ENCODE measurements around the gene INKA1.
"Not testable (repeated sequence)": the region's sequence is repeated elsewhere in the genome, so short reads cannot be mapped to it uniquely, and the experiment has no call there.

INKA1 gene

DNA sequence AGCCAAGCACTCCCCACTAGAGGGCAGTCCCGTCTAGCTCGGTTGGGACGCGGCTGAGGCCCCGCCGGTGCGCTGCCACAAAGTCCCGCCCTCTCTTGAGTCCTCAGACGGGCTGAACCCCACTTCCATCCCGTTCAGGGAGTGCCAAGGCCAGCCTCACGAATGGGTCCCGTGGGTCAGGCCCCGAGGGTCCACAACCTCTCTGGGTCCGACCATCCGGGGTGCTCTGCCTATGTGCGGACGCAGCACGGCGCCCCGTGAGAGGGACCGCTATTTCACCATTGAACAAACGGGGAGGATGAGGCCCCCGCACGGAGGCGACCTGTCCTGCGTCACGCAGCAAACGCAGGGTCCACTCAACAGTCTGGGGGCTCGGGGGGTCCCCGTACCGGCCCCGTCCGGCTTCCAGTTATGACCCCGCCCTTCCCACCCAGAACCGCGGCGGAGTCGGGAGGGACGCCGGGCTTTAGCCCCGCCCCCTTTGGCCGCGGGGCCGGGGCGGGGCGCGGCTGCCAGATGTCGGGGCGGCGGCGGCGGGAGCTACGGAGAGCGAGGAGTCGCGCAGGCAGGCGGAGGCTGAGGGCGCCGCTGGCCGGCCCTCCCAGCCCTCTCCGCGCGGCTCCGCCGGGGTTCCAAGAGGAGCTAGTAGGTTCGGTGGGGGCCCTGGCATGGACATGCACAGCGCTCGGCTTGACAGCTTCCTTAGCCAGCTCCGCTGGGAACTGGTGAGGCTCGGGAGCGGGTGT lies at the start of gene INKA1:
TSS of gene INKA1 (plus strand) at position 543 of the 746 bp plus-strand sequence. CDS start at position 675, 132 bp downstream.
- DNase-seq (ENCODE audit: low read depth in 2 of 2): peak; percentile 75 to 77

DNA sequence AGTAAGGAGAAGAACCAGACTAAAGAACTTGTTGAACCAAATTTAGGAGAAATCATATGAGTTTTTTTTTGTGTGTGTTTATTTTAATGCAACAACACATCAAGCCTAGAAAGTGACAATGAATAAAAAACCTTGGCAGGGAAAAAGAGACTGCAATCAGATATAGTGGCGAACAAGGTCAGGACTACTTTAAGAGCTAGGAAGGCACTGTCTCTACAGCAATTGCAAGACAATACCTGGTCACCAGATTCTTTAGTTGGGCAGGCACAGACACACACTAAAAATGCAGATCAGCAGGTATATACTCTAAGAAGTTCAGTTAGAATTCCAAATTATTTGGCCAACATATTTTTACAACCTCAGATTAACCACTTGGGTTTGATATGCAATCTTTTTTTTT lies 48.5 kb upstream of the INKA1 start:
- no peak for DNase-seq (ENCODE audit: low read depth in 2 of 2)

DNA sequence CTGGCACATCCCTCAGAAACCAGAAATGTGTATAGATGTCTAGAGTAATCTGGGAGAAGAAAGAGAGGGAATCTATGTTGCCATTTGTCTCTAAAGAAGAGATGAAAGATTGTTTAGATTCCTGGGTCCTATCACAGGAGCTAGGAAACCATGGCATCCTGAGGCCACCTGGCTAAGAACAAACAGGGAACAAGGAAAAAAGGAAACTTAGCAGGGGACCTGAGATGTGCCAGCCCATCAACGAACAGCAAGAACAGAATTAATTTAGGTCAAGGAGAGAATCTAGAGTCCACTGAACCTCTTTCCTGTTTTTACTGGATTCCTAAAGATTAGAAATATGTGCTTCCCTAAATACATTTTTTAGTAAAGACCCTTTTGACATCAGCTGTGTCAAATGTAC lies 47.0 kb upstream of the INKA1 start:
- no peak for DNase-seq (ENCODE audit: low read depth in 2 of 2)

DNA sequence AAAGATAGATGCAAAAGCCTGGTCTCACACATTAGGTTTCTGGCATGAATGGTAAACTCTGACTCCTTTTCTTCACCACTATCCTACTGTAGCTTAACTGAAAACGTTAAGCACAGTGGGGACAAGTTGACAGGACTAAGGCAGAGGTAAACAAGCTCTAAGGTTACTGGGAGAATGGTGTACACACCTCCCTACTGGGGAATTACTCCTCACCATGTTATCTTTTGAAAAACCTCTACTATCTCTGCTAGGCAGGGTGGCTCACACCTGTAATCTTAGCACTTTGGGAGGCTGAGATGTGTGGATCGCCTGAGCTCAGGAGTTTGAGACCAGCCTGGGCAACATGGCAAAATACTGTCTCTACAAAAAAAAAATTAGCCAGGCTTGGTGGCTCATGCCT lies 45.9 kb upstream of the INKA1 start:
- no peak for DNase-seq (ENCODE audit: low read depth in 2 of 2)

DNA sequence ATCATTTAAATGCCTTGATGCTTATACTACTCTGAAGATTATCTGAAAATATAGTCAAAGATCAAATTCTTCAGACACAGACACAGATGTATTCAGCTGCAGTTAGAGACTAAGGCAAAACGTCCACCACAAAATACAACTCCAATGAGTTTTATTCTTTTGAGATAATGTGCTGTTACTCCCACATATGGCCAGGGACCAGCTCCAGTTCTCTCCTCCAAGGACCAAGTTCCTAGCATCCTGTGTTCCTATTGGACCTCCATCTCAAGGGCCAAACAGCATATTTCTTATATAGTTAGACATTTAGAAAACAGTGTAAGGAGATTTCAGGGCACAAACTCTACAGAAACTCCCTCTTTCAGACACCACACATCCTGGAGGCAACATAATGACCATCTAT lies 43.8 kb upstream of the INKA1 start:
- no peak for DNase-seq (ENCODE audit: low read depth in 2 of 2)

DNA sequence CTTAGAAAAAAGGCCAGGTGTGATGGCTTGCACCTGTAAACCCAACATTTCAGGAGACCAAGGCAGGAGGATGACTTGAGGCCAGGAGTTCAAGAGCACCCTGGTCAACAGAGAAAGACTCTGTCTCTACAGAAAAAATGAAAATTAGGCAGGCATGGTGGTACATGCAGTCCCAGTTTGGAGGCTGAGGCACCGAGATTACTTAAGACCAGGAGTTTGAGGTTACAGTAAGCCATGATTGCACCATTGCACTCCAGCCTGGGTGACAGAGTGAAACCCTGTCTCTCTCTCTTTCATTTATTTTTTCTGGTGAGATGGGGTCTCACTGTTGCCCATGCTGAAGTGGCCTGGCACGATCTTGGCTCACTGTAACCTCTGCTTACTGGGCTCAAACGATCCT lies 41.4 kb upstream of the INKA1 start:
- DNase-seq (ENCODE audit: low read depth in 2 of 2): no peak

DNA sequence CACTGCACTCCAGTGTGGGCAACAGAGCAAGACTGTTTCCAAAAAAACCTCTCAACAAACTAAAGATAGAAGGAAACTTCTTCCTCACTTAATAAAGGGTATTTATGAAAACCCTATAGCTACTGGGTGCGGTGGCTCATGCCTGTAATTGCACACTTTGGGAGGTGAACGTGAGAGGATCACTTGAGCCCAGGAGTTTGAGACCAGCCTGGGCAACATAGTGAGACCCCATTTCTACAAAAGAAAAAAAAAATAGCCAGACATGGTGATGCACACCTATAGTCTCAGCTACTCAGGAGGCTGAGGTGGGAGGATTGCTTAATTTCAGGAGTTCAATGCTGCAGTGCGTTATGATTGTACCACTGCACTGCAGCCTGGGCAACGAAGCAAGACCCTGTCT lies 39.1 kb upstream of the INKA1 start:
- DNase-seq (ENCODE audit: low read depth in 2 of 2): no peak

DNA sequence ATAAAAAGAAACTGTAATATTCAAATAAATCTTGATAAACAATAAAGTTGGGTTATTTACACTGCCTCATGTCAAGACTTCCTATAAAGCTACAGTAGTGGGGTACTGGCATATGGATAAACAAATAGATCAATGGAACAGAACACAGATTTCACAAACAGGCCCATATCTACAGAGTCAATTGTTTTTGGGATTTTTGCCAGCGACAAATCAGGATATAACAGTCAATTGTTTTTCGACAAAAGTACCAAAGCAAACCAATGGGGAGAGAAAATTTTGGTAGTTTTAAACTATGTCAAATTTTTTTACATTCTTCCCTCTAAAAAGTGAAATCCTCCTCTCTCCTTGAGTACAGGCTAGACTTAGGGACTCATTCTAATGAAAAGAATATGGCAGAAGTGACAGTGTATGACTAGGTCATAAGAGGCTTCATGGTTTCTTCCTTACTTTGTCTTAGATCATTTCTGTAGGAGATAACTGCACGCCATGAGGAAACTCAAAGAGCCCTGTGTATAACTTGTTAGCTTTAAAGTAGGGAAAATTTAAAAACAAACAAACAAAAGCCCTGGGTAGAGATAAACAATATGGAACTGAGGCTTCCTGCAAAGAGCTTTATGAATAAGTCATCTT lies 33.7 kb upstream of the INKA1 start:
- no peak for DNase-seq (ENCODE audit: low read depth in 2 of 2)

DNA sequence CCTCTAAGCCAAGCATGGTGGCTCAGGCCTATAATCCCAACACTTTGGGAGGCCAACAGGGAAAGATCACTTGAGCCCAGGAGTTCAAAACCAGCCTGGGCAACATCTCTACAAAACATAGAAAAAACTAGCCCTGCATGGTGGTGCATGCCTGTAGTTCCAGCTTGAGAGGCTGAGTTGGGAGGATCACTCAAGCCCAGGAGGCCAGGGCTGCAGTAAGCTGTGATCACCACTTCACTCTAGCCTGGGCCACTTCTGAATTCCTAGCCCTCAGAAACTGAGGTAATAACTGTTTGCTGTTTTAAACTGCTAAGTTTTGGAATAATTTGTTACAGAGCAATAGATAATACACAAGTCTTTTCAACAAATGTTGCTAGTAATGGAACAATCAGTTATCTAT lies 33.1 kb upstream of the INKA1 start:
- DNase-seq (ENCODE audit: low read depth in 2 of 2): no peak

DNA sequence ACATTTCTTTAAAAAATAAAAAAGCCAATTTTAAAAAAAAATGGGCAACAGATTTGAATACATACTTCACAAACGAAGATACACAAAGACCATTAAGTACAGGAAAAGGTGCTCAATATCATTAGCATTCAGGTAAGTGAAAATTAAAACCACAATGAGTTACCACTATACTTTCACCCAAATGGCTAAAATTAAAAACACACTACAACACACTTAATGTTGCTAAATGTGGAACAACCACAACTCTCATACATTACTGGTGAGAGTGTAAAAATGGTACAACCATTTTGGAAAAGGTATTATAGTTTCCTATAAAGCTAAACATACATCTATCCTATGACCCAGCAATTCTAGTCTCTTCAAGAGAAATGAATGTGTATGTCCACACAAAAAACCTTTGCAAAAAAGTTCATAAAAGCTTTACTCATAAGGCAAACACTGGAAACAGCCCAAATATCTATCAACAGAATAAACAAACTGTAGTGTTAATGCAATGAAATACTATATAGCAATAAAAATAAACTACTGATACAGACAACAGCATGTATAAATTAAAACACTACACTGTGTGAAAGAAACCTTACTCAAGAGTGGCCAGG lies 31.6 kb upstream of the INKA1 start:
- DNase-seq (ENCODE audit: low read depth in 2 of 2): no peak

DNA sequence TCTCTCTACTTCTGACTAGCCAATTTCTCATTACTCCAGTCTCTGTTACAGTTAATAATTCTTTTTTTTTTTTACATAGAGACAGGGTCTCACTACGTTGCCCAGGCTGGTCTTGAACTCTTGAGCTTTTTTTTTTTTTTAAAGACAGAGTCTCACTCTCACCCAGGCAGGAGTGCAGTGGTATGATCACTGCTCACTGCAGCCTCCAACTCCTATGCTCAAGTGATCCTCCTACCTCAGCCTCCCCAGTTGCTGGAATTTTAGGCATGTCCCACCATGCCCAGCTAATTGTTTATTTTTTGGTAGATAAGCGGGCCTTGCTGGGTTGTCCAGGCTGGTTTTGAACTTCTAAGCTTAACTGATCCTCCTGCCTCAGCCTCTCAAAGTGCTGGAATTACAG lies 30.4 kb upstream of the INKA1 start:
- no peak for DNase-seq (ENCODE audit: low read depth in 2 of 2)

DNA sequence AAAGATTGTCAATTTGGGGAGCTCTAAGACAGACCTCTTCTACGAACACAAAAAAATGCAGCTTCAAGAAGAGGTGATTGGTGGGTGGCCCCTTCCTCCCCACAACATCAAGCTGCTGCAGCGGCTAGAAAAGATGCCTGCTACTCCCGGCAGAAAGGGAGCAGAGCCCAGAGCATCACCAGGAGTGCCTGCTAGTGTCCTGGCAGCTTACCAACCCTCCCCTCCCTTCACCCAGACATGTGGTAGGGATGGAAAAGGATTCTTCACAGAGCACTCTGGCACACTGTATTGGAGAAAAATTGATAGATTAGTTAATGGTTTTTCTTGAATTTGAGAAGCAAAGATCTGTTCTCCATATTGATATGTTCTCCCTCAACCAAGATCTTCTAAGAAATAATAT lies 27.5 kb upstream of the INKA1 start:
- DNase-seq (ENCODE audit: low read depth in 2 of 2): no peak

DNA sequence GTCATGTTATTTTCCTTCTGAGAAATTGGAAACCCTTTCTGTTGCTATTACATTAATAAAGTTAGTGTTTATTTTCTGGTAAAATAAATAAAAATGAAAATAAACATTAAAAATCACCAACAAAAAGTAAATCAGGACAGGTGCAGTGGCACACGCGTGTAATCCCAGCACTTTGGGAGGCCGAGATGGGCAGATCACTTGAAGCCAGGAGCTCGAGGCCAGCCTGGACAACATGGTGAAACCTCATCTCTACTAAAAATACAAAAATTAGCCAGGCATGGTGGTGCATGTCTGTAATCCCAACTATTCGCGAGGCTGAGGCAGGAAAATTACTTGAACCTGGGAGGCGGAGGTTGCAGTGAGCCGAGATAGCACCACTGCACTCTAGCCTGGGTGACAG lies 27.0 kb upstream of the INKA1 start:
- DNase-seq (ENCODE audit: low read depth in 2 of 2): not testable (repeated sequence)

DNA sequence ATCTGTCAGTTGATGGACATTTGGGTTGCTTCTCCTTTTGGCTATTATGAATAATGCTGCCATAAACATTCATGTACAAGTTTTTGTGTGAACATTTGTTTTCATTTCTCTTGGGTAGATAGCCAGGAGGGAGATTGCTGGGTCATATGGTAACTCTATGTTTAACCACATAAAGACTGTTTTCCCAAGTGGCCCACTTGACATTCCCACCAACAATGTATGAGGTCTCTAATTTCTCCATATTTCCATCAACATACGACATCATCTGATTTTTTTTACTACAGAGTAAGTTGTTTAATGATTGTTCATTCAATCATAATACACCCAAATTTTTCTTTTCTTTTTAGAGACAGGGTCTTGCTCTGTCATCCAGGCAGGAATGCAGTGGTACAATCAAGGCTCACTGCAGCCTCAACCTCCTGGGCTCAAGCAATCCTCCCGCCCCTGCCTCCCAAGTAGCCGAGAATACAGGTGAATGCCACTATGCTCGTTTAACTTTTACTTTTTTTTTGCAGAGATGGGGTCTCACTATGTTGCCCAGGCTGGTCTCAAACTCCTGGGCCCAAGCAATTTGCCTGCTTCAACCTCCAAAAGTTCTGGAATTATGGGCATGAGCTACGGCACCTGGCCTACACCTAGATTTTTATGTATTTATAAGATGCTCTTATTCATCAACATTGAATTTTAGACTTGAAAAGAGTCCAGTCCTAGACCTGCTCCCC lies 23.5 kb upstream of the INKA1 start:
- no peak for DNase-seq (ENCODE audit: low read depth in 2 of 2)

DNA sequence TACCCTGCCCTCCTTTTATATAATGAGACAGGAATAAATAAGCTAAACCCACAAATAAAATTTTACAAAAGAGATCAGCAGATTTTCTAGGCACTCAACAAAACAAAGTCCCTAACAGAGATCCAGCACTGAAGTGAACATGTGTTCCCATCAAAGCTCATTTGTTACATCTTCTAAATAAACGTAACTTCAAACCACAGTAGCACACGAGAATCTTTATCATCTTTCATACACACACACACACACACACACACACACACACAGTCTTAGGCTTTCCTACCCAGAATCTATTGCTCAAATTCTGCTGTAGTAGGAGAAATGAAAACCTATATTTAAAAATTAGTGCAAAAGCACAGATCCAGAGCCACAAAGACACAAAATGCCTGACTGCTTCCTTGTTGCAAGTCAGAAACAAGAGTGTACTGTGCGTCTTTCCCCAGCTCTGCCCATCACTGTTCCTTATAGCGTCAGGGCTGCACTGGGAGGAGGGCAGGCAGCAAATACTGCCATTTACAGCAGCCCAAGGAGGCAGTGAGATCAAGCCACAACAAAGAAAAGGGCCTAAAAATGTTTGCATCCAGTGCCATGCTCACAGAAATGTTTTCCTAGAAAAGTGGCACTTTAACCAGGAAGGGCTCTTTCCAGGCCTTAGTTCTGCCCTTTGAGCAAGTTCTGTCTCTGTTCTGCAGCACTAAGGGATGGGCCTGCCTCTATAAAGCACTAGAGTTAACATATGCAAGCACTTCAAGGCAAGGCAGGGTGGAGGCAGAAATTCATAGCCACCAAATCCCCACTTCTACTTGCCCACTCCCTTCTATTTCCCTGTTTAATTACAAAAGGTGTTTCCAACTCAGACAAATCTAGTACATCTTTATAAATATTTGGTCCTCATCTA lies 22.7 kb upstream of the INKA1 start:
- no peak for DNase-seq (ENCODE audit: low read depth in 2 of 2)

DNA sequence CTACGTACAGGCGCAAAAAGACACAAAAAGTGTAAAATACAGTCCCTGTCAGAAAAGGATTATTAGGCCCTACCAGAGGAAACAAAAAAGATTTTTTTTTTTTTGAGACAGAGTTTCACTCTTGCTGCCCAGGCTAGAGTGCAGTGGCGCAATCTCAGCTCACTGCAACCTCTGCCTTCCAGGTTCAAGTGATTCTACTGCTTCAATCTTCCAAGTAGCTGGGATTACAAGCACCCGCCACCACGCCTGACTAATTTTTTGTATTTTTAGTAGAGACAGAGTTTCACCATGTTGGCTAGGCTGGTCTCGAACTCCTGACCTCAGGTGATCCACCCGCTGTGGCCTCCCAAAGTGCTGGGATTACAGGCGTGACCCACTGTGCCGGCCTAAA lies 22.1 kb upstream of the INKA1 start:
- DNase-seq (ENCODE audit: low read depth in 2 of 2): not testable (repeated sequence)

DNA sequence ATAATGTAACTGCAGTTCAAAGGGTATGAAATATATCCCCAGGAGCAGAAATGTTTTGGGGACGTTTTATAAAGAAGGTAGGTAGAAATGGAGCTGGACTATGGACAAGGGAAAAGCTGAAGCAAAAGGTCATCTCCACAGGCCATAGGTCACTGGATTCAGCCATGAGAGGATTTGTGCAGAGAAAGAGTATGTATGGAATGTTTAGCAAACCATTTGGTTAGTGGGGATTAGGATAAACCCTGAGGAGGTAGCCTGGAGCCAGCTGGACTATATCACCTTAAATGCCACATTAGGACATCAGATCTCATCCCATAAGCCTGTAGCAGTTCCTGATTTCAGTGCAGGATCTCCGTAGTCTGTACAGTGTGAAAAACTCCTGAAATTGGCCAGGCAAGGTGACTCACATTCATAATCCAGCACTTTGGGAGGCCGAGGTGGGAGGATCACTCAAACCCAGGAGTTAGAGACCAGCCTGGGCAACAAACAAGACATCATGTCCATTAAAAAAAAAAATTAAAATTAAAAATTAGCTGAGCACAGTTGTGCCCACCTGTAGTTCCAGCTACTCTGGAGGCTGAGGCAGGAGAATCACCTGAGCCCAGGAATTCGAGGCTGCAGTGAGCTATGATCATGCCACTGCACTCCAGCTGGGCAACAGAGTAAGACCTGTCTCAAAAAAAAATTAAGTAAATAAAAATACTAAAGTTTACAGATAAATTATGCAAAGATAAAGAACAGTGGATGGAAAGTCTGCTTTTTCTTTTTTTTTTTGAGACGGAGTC lies 21.5 kb upstream of the INKA1 start:
- no peak for DNase-seq (ENCODE audit: low read depth in 2 of 2)

DNA sequence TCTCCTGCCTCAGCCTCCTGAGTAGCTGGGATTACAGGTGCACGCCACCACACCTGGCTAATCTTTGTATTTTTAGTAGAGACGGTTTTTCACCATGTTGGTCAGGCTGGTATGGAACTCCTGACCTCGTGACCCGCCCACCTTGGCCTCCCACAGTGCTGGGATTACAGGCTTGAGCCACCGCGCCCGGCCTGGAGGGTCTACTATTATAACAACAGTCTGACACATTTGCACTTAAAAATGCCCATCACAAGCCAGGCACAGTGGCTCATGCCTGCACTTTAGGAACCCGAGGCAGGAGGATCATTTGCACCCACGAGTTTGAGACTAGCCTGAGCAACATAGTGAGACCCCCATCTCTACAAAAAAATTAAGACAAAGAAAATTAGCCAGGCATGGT lies 20.8 kb upstream of the INKA1 start:
- not testable (repeated sequence) for DNase-seq (ENCODE audit: low read depth in 2 of 2)

DNA sequence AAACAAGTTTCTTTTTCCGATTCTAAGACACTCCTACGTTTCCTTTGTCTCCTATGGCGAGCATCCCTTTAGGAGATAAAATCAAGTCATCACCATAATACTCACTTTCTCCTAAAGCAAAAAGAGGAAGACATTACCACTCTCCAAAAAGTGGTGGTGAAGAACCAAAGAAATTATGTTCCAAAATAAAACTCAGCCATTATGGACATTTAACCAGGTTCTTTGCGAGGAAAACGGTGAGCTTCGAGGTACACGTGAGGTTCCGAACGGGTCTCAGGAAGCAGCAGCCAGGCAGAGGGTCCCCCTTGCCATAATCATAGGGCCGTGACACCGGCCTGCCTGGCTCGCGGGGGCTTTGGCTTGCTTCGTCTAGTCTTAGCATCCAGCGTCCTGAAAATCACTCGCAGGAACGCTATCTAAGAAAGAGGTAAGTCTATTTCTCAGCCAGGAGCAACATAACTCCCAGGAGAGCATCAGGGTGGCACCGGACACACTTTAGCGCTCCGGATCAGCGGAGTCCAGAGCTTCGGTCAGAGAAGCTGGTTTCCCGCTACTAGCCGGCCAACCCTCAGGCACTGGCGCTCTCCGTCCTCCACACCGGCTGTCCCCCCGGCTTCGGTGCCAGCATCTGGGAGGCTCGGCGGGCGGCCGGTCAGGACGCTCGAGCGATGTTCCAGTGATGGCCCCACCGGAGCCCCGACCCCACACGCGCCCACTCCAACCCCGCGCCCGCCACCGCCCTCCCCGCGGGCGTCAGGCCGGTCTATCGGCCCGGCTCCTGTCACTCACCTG lies 17.3 kb upstream of the INKA1 start:
- DNase-seq (ENCODE audit: low read depth in 2 of 2): no peak

All from stimulated activated CD8-positive, alpha-beta memory T cell treated with anti-CD3 and anti-CD28 coated beads, Interleukin-15, amount 100 ng/mL, for 48 hours (primary cell).